Measurements from ENCODE around the gene COLEC12.
"Not testable (repeated sequence)": the region's sequence is repeated elsewhere in the genome, so short reads cannot be mapped to it uniquely, and the experiment has no call there.

Gene COLEC12

GRCh38 chr18:407191-407590, 93.3 kb downstream of the COLEC12 start:
- DNase-seq = no peak

- DNase-seq = no peak
Observed at GRCh38 chr18:406677-407076, 93.8 kb downstream of the COLEC12 start.

- DNase-seq = not testable (repeated sequence)
Observed at GRCh38 chr18:405006-405405, 95.5 kb downstream of the COLEC12 start.

GRCh38 chr18:404061-404636, 96.4 kb downstream of the COLEC12 start:
- DNase-seq = no peak

- DNase-seq = no peak
Observed at GRCh38 chr18:402129-402528, 98.4 kb downstream of the COLEC12 start.

- no peak for DNase-seq
Observed at GRCh38 chr18:400456-400855, 100.0 kb downstream of the COLEC12 start.

GRCh38 chr18:399631-400135, 100.8 kb downstream of the COLEC12 start:
- no peak for DNase-seq

GRCh38 chr18:398935-399630, 101.4 kb downstream of the COLEC12 start:
- DNase-seq = no peak

GRCh38 chr18:396556-396955, 103.9 kb downstream of the COLEC12 start:
- no peak for DNase-seq

GRCh38 chr18:396251-396555, 104.3 kb downstream of the COLEC12 start:
- DNase-seq = no peak

- no peak for DNase-seq
Observed at GRCh38 chr18:395456-396250, 104.8 kb downstream of the COLEC12 start.

GRCh38 chr18:394987-395362, 105.5 kb downstream of the COLEC12 start:
- DNase-seq = no peak

- DNase-seq = no peak
Observed at GRCh38 chr18:394262-394986, 106.1 kb downstream of the COLEC12 start.

- no peak for DNase-seq
Observed at GRCh38 chr18:393574-393957, 106.9 kb downstream of the COLEC12 start.

- no peak for DNase-seq
Observed at GRCh38 chr18:392928-393573, 107.5 kb downstream of the COLEC12 start.

GRCh38 chr18:390741-391478, 109.6 kb downstream of the COLEC12 start:
- no peak for DNase-seq

- DNase-seq = no peak
Observed at GRCh38 chr18:389658-390357, 110.7 kb downstream of the COLEC12 start.

GRCh38 chr18:388200-388599, 112.3 kb downstream of the COLEC12 start:
- DNase-seq = no peak

- no peak for DNase-seq
Observed at GRCh38 chr18:386994-387393, 113.5 kb downstream of the COLEC12 start.

- DNase-seq = no peak
Observed at GRCh38 chr18:384897-385296, 115.6 kb downstream of the COLEC12 start.

GRCh38 chr18:383135-383534, 117.4 kb downstream of the COLEC12 start:
- no peak for DNase-seq

Measured in activated CD8-positive, alpha-beta memory T cell treated with anti-CD3 and anti-CD28 coated beads, Interleukin-2, amount 50 U/mL, for 4 hours (primary cell).